B cell (primary cell): ENCODE measurements around the gene DLX6. TPM values are rescaled to one million over a fixed set of nuclear protein-coding genes. Genes with fewer than 3 reads are reported as not detected.

Source experiments
- ATAC-seq: fragments of 200-7000 bp; cut with Tn5 transposase; one replicate; pipeline ENCODE4 v1.10.0; 2021; ENCODE audit warnings: low read depth, mild to moderate bottlenecking, moderate number of reproducible peaks, moderate library complexity
- CTCF ChIA-PET: fragments of 350-600 bp; sonication (Branson Sonifier 250); formaldehyde crosslinking; loops from one replicate; lab custom pipeline; 2021; ENCODE audit warnings: antibody characterized with exemption, inconsistent platforms; lab: Charles Lee
- POLR2A ChIA-PET: fragments of 350-600 bp; sonication (Branson Sonifier 250); formaldehyde crosslinking; loops from one replicate; lab custom pipeline; 2021; ENCODE audit warnings: antibody characterized with exemption; lab: Charles Lee
- DNase-seq: peaks from one replicate; pipeline ENCODE4 v3.0.0; 2013
- H2AFZ ChIP-seq: 2 replicates; pipeline ENCODE4 v1.6.1; 2012; ENCODE audit warnings: mild to moderate bottlenecking, low read depth, low read length; ENCODE audit not compliant: insufficient read depth, poor library complexity, severe bottlenecking
- H3K27ac ChIP-seq, 2 donors: 1 replicate in 1 of 2; 2 replicates in 1 of 2; pipeline ENCODE4 v1.5.1; 2012 to 2013; ENCODE audit warnings: low read length in 2 of 2, mild to moderate bottlenecking in 2 of 2, moderate library complexity in 1 of 2
- H3K27me3 ChIP-seq, 4 experiments: fragments of 200-600 bp in 1 of 4; sonication (generic) in 1 of 4; replicated peaks in 1 of 4; 1 replicate in 2 of 4; 2 replicates in 2 of 4; pipeline versions ENCODE4 v1.6.1 to v1.7.0; 2013 to 2016; ENCODE audit warnings: low read length in 3 of 4, mild to moderate bottlenecking in 2 of 4, mixed read lengths in 1 of 4, moderate library complexity in 1 of 4; ENCODE audit not compliant: insufficient read depth in 4 of 4, control insufficient read depth in 3 of 4; ENCODE audit errors: control extremely low read depth in 1 of 4
- H3K36me3 ChIP-seq, 2 experiments: replicated peaks in 1 of 2; 1 replicate in 1 of 2; 2 replicates in 1 of 2; pipeline versions ENCODE4 v1.6.1 to v1.7.1; 2013; ENCODE audit warnings: low read length in 1 of 2; ENCODE audit not compliant: insufficient read depth in 2 of 2, control insufficient read depth in 1 of 2; ENCODE audit errors: control extremely low read depth in 1 of 2, extremely low read depth in 1 of 2
- H3K4me1 ChIP-seq, 2 donors: fragments of 200-600 bp in 1 of 2; sonication (generic) in 1 of 2; 1 replicate in 1 of 2; 2 replicates in 1 of 2; pipeline versions ENCODE4 v1.5.1 to v1.6.1; 2013 to 2017; ENCODE audit warnings: low read length in 2 of 2; ENCODE audit not compliant: control insufficient read depth in 2 of 2, insufficient read depth in 2 of 2
- H3K4me2 ChIP-seq: replicated peaks from 2 replicates; pipeline ENCODE3; 2012; ENCODE audit warnings: mild to moderate bottlenecking, low read depth, low read length; ENCODE audit not compliant: poor library complexity, severe bottlenecking
- H3K4me3 ChIP-seq, 5 experiments: fragments of 200-600 bp in 1 of 5; sonication (generic) in 1 of 5; 1 replicate in 3 of 5; 2 replicates in 2 of 5; pipeline versions ENCODE4 v1.5.1 to v1.7.0; 2011 to 2016; ENCODE audit warnings: low read length in 4 of 5, mild to moderate bottlenecking in 4 of 5, low read depth in 2 of 5, control low read depth in 1 of 5, moderate library complexity in 1 of 5; ENCODE audit not compliant: insufficient read depth in 1 of 5; ENCODE audit errors: control extremely low read depth in 1 of 5, extremely low read depth in 1 of 5
- H3K79me2 ChIP-seq: fragments of 200-600 bp; sonication (generic); one replicate; pipeline ENCODE4 v1.6.0; 2016; ENCODE audit warnings: low read length; ENCODE audit not compliant: control insufficient read depth, insufficient read depth
- H3K9ac ChIP-seq: fragments of 200-600 bp; sonication (generic); 2 replicates; pipeline ENCODE4 v1.6.1; 2017; ENCODE audit warnings: mild to moderate bottlenecking, low read length, moderate library complexity
- H3K9me3 ChIP-seq, 3 donors: one replicate each; pipeline versions ENCODE4 v1.6.1 to v1.7.1; 2013; ENCODE audit warnings: low read length in 2 of 3; ENCODE audit not compliant: control insufficient read depth in 2 of 3, insufficient read depth in 1 of 3; ENCODE audit errors: control extremely low read depth in 1 of 3
- H4K20me1 ChIP-seq: 2 replicates; pipeline ENCODE4 v1.6.0; 2012; ENCODE audit warnings: mild to moderate bottlenecking, low read length; ENCODE audit not compliant: insufficient read depth, control insufficient read depth, poor library complexity, severe bottlenecking
- H3K27ac Mint-ChIP-seq: one replicate; pipeline ENCODE4 v1.8.0; 2021; ENCODE audit warnings: mixed read lengths
- H3K27me3 Mint-ChIP-seq: one replicate; pipeline ENCODE4 v1.8.0; 2021; ENCODE audit warnings: mixed read lengths
- H3K4me1 Mint-ChIP-seq: one replicate; pipeline ENCODE4 v1.8.0; 2021; ENCODE audit warnings: mixed read lengths
- H3K4me3 Mint-ChIP-seq: one replicate; pipeline ENCODE4 v1.8.0; 2021; ENCODE audit warnings: mixed read lengths
- H3K9me3 Mint-ChIP-seq: one replicate; pipeline ENCODE4 v1.8.0; 2022; ENCODE audit warnings: mixed read lengths; ENCODE audit not compliant: insufficient read depth
- EZH2 ChIP-seq: IDR thresholded peaks from 2 replicates; pipeline ENCODE4 v1.6.1; 2012; ENCODE audit warnings: borderline replicate concordance, low read depth, mild to moderate bottlenecking, moderate library complexity, low read length; ENCODE audit not compliant: insufficient read depth, poor library complexity, severe bottlenecking
- WGBS: methylation state at CpG from one replicate; pipeline ENCODE4 v1.1.5; 2013; ENCODE audit warnings: missing lambda C conversion rate; ENCODE audit not compliant: insufficient coverage; 5-methylcytosine and 5-hydroxymethylcytosine counted together
- intact Hi-C: fragments of 100-400 bp; cut with micrococcal nuclease; formaldehyde crosslinking; loops from one replicate; pipeline ENCODE4 v1.10.0; 2022
- polyA plus RNA-seq: library from polyadenylated mRNA; depleted of rRNA; stranded (reverse); fragments of >200 nt; gene quantifications from 2 replicates; pipeline ENCODE4 v1.2.3, GENCODE V29; 2012
- total RNA-seq, 2 donors: library from RNA; stranded (reverse); fragments of 120-200 nt in 1 of 2; gene quantifications; 1 replicate in 1 of 2; 2 replicates in 1 of 2; pipeline versions ENCODE4 v1.2.3 to v1.2.4, GENCODE V29; 2013 to 2022
- TF ChIP-seq, protein P1 (sequence below): fragments of 200-600 bp; IDR thresholded peaks from one replicate; pipeline ENCODE4 v1.8.0; 2022; ENCODE audit warnings: antibody characterized with exemption, mild to moderate bottlenecking

The DLX6 gene
- total and polyA plus RNA-seq, 2 donors (not counting 1 experiment from before 2014, with no cell fraction given): not detected

DNA sequence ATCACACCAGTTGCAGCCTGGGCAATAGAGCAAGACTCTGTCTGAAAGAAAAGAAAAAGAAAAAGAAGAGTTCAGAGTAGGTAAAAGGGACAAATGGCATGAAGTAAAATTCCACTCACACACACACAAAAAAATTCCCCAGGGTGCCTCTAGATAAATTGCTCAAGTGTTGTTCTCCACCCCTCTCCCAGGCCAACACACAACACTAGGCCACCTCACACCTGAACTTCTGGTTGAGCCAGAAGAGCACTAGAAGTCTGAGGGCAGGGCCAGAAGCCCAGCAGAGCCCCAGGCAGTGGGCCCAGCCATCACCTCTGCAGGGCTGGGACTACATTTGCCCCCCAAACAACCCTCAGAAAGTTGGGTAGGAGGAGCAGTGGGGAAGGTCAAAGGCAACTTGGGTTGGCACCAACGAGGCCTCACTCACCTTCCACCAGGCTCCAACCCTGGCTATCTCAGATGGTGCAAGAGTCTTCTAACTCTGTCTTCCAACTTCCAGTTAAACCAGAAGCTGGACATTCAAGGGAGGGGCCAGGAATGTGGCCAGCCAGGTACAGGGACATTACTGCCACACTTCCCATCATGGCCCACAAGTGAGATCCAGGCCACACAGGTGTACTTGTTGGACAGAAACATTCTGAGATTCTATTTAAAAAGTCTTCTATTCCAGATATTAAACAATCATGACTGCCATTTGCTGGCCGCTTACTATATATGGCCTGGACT is 25.6 kb upstream of the DLX6 start:
- H3K27ac Mint-ChIP-seq: no peak overlapping the region
- CTCF ChIA-PET: no interaction called here
- no peak for DNase-seq
- H3K27me3 Mint-ChIP-seq: peaks cover 23% of the 10 kb centered on the region
- WGBS: 100% methylated on average over 1 of the region's 2 CpGs
- Histone ChIP-seq H3K4me1 (no peaks in the 10 kb centered on the region), H3K36me3 (no peaks in the 10 kb centered on the region), H3K9ac (no peak overlapping the region), H3K27ac (no peak overlapping the region), H4K20me1 (no peaks in the 10 kb centered on the region), H3K27me3 (no peaks in the 10 kb centered on the region), H3K4me2 (no peak overlapping the region), H2AFZ (no peak overlapping the region), H3K9me3 (peaks cover 0 to 4% (median 0%) of the 10 kb centered on the region in 3 donors), H3K79me2 (no peaks in the 10 kb centered on the region), H3K4me3 (no peak overlapping the region)
- intact Hi-C loops: no loop called here
- H3K4me3 Mint-ChIP-seq: no peak overlapping the region
- ATAC-seq: no peak
- no peaks in the 10 kb centered on the region for H3K9me3 Mint-ChIP-seq
- TF ChIP-seq, protein P1, sequence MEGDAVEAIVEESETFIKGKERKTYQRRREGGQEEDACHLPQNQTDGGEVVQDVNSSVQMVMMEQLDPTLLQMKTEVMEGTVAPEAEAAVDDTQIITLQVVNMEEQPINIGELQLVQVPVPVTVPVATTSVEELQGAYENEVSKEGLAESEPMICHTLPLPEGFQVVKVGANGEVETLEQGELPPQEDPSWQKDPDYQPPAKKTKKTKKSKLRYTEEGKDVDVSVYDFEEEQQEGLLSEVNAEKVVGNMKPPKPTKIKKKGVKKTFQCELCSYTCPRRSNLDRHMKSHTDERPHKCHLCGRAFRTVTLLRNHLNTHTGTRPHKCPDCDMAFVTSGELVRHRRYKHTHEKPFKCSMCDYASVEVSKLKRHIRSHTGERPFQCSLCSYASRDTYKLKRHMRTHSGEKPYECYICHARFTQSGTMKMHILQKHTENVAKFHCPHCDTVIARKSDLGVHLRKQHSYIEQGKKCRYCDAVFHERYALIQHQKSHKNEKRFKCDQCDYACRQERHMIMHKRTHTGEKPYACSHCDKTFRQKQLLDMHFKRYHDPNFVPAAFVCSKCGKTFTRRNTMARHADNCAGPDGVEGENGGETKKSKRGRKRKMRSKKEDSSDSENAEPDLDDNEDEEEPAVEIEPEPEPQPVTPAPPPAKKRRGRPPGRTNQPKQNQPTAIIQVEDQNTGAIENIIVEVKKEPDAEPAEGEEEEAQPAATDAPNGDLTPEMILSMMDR: no peak
- no peak for TF ChIP-seq EZH2
- POLR2A ChIA-PET: no interaction called here
- H3K4me1 Mint-ChIP-seq: no peaks in the 10 kb centered on the region

DNA sequence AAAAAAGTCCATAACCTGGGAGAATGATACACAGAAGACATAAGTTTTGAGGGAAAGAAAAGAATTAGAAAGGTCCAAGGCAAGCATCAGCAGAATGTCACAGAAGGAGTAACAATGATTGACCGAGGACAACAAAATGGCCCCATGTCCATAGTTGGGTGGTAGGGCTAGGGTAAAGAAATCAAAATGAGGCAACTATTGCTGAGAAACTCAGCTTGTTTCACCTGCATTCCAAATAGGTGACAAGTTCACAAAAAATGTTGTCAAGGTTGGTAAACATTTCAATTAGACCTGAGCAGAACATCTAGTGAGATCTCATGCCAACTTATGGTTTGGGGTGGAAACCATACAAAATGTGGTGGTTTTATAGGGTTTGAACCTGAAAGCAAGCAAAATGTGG is 22.8 kb upstream of the DLX6 start:
- no peaks in the 10 kb centered on the region for H3K36me3 ChIP-seq
- H3K27ac Mint-ChIP-seq: no peak overlapping the region
- no peak overlapping the region for H3K4me2 ChIP-seq
- no peaks in the 10 kb centered on the region for H3K4me1 Mint-ChIP-seq
- H3K27me3 ChIP-seq: peaks cover 0 to 5% (median 3%) of the 10 kb centered on the region in 4 experiments
- intact Hi-C loops: no loop called here
- H3K9me3 ChIP-seq: peaks cover 0 to 4% (median 0%) of the 10 kb centered on the region in 3 donors
- ChIA-PET POLR2A (no interaction called here), CTCF (interaction anchor here (0.9 kb wide), 1 partner anchor 517 kb away, joined by 3 read pairs; no protein-coding TSS in a partner anchor)
- H3K9me3 Mint-ChIP-seq: no peaks in the 10 kb centered on the region
- H3K4me3 Mint-ChIP-seq: no peak overlapping the region
- WGBS: 100% methylated on average over 1 of the region's 1 CpG
- no peak for ATAC-seq
- no peak overlapping the region for H3K27ac ChIP-seq
- peaks cover 25% of the 10 kb centered on the region for H3K27me3 Mint-ChIP-seq
- H4K20me1 ChIP-seq: no peaks in the 10 kb centered on the region
- TF ChIP-seq, protein P1: no peak
- no peak for TF ChIP-seq EZH2
- H3K9ac ChIP-seq: no peak overlapping the region
- no peaks in the 10 kb centered on the region for H3K4me1 ChIP-seq
- DNase-seq: no peak
- H3K4me3 ChIP-seq: no peak overlapping the region
- H2AFZ ChIP-seq: no peak overlapping the region
- no peaks in the 10 kb centered on the region for H3K79me2 ChIP-seq
